ENCODE measurements around the gene THSD7A. TPM values are rescaled to one million over a fixed set of nuclear protein-coding genes. Genes with fewer than 3 reads are reported as not detected.

THSD7A gene
- total RNA-seq, 1 donor from 2014 or later, result 14.3 TPM

- no peak for TF ChIP-seq CTCF (conservative IDR thresholded peaks at IDR 0.05)
- DNase-seq (ENCODE audit: extremely low spot score, unreplicated experiment), result no peak
- no peaks in the 10 kb centered on the region for H3K36me3 Mint-ChIP-seq
- no peaks in the 10 kb centered on the region for H3K4me1 Mint-ChIP-seq (ENCODE audit: unreplicated experiment)
- no peaks in the 10 kb centered on the region for H3K9me3 Mint-ChIP-seq
- no peaks in the 10 kb centered on the region for H3K27me3 Mint-ChIP-seq
- no peak overlapping the region for H3K27ac Mint-ChIP-seq
- no peak overlapping the region for H3K4me3 Mint-ChIP-seq
Measured at GRCh38 chr7:11492307-11492706, 339.7 kb downstream of the THSD7A start.

GRCh38 chr7:11491811-11492210 lies 340.2 kb downstream of the THSD7A start:
- no peak for TF ChIP-seq CTCF (conservative IDR thresholded peaks at IDR 0.05)
- H3K9me3 Mint-ChIP-seq, result no peaks in the 10 kb centered on the region
- H3K4me3 Mint-ChIP-seq, result no peak overlapping the region
- no peaks in the 10 kb centered on the region for H3K27me3 Mint-ChIP-seq
- H3K27ac Mint-ChIP-seq, result no peak overlapping the region
- no peaks in the 10 kb centered on the region for H3K36me3 Mint-ChIP-seq
- H3K4me1 Mint-ChIP-seq (ENCODE audit: unreplicated experiment), result no peaks in the 10 kb centered on the region
- DNase-seq (ENCODE audit: extremely low spot score, unreplicated experiment), result no peak

- no peak for TF ChIP-seq CTCF (conservative IDR thresholded peaks at IDR 0.05)
- Mint-ChIP-seq H3K27me3 (no peaks in the 10 kb centered on the region), H3K4me3 (no peak overlapping the region), H3K4me1 (ENCODE audit: unreplicated experiment) (no peaks in the 10 kb centered on the region), H3K36me3 (no peaks in the 10 kb centered on the region), H3K9me3 (peaks cover under 1% of the 10 kb centered on the region), H3K27ac (no peak overlapping the region)
- no peak for DNase-seq (ENCODE audit: extremely low spot score, unreplicated experiment)
Measured at GRCh38 chr7:11489280-11489679, 342.7 kb downstream of the THSD7A start.

GRCh38 chr7:11486271-11486670 lies 345.7 kb downstream of the THSD7A start:
- no peaks in the 10 kb centered on the region for H3K27me3 Mint-ChIP-seq
- H3K9me3 Mint-ChIP-seq, result peaks cover 4% of the 10 kb centered on the region
- no peak for DNase-seq (ENCODE audit: extremely low spot score, unreplicated experiment)
- H3K4me1 Mint-ChIP-seq (ENCODE audit: unreplicated experiment), result no peaks in the 10 kb centered on the region
- no peak overlapping the region for H3K27ac Mint-ChIP-seq
- no peaks in the 10 kb centered on the region for H3K36me3 Mint-ChIP-seq
- no peak overlapping the region for H3K4me3 Mint-ChIP-seq
- TF ChIP-seq CTCF (conservative IDR thresholded peaks at IDR 0.05), result no peak

GRCh38 chr7:11485636-11486035 lies 346.4 kb downstream of the THSD7A start:
- no peaks in the 10 kb centered on the region for H3K4me1 Mint-ChIP-seq (ENCODE audit: unreplicated experiment)
- no peak overlapping the region for H3K4me3 Mint-ChIP-seq
- H3K9me3 Mint-ChIP-seq, result peaks cover 4% of the 10 kb centered on the region
- H3K27me3 Mint-ChIP-seq, result no peaks in the 10 kb centered on the region
- no peak overlapping the region for H3K27ac Mint-ChIP-seq
- TF ChIP-seq CTCF (conservative IDR thresholded peaks at IDR 0.05), result no peak
- no peak for DNase-seq (ENCODE audit: extremely low spot score, unreplicated experiment)
- H3K36me3 Mint-ChIP-seq, result no peaks in the 10 kb centered on the region

GRCh38 chr7:11480143-11480542 lies 351.9 kb downstream of the THSD7A start:
- Mint-ChIP-seq H3K9me3 (peaks cover 4% of the 10 kb centered on the region), H3K36me3 (no peaks in the 10 kb centered on the region), H3K27ac (no peak overlapping the region), H3K4me1 (ENCODE audit: unreplicated experiment) (no peaks in the 10 kb centered on the region), H3K4me3 (no peak overlapping the region), H3K27me3 (no peaks in the 10 kb centered on the region)
- DNase-seq (ENCODE audit: extremely low spot score, unreplicated experiment), result no peak
- TF ChIP-seq CTCF (conservative IDR thresholded peaks at IDR 0.05), result no peak

Data from type B pancreatic cell (in vitro differentiated cells).